ENCODE results near the gene KRT6A.

KRT6A gene

DNA sequence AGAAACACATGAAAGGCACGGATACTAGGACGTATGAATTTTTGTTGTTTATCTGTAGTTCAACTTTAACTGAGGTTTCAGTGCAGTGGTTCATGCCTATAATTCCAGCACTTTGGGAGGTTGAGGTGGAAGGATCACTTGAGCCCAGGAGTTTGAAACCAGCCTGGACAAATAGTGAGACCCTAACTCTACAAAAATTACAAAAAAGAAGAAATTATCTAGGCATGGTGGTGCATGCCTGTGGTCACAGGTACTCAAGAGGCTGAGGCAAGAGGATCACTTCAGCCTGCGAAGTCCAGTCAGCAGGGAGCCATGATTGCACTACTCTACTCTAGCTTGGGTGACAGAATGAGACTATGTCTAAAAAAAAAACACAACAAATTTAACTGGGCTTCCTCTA, 49.1 kb downstream of the KRT6A start:
- TF ChIP-seq YY1 (IDR thresholded peaks at IDR 0.05; ENCODE audit: low read depth) = no peak
- TF ChIP-seq, protein P1, sequence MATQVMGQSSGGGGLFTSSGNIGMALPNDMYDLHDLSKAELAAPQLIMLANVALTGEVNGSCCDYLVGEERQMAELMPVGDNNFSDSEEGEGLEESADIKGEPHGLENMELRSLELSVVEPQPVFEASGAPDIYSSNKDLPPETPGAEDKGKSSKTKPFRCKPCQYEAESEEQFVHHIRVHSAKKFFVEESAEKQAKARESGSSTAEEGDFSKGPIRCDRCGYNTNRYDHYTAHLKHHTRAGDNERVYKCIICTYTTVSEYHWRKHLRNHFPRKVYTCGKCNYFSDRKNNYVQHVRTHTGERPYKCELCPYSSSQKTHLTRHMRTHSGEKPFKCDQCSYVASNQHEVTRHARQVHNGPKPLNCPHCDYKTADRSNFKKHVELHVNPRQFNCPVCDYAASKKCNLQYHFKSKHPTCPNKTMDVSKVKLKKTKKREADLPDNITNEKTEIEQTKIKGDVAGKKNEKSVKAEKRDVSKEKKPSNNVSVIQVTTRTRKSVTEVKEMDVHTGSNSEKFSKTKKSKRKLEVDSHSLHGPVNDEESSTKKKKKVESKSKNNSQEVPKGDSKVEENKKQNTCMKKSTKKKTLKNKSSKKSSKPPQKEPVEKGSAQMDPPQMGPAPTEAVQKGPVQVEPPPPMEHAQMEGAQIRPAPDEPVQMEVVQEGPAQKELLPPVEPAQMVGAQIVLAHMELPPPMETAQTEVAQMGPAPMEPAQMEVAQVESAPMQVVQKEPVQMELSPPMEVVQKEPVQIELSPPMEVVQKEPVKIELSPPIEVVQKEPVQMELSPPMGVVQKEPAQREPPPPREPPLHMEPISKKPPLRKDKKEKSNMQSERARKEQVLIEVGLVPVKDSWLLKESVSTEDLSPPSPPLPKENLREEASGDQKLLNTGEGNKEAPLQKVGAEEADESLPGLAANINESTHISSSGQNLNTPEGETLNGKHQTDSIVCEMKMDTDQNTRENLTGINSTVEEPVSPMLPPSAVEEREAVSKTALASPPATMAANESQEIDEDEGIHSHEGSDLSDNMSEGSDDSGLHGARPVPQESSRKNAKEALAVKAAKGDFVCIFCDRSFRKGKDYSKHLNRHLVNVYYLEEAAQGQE (IDR thresholded peaks at IDR 0.05; ENCODE audit: low read depth) = no peak
- no peak for TF ChIP-seq EGR1 (IDR thresholded peaks at IDR 0.05)
- TF ChIP-seq, protein P2, sequence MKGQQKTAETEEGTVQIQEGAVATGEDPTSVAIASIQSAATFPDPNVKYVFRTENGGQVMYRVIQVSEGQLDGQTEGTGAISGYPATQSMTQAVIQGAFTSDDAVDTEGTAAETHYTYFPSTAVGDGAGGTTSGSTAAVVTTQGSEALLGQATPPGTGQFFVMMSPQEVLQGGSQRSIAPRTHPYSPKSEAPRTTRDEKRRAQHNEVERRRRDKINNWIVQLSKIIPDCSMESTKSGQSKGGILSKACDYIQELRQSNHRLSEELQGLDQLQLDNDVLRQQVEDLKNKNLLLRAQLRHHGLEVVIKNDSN (IDR thresholded peaks at IDR 0.05) = no peak
- TF ChIP-seq ZBTB7A (IDR thresholded peaks at IDR 0.05; ENCODE audit: low read depth) = no peak
- TF ChIP-seq CEBPB (IDR thresholded peaks at IDR 0.05) = no peak
- no peak for TF ChIP-seq RAD21 (IDR thresholded peaks at IDR 0.05; ENCODE audit: low read depth)
- no peak for TF ChIP-seq TAF1 (IDR thresholded peaks at IDR 0.05; ENCODE audit: low read depth)
- TF ChIP-seq CREB1 (IDR thresholded peaks at IDR 0.05; ENCODE audit: low read depth) = no peak
- TF ChIP-seq TEAD4 (IDR thresholded peaks at IDR 0.05) = no peak
- TF ChIP-seq FOXM1 (IDR thresholded peaks at IDR 0.05; ENCODE audit: borderline replicate concordance, low read depth) = no peak
- no peak for TF ChIP-seq TCF12 (IDR thresholded peaks at IDR 0.05; ENCODE audit: low read depth)
- no peak for TF ChIP-seq EP300 (IDR thresholded peaks at IDR 0.05; ENCODE audit: borderline replicate concordance)
- TF ChIP-seq NFIC (IDR thresholded peaks at IDR 0.05) = no peak
- TF ChIP-seq, protein P3, sequence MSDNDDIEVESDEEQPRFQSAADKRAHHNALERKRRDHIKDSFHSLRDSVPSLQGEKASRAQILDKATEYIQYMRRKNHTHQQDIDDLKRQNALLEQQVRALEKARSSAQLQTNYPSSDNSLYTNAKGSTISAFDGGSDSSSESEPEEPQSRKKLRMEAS (IDR thresholded peaks at IDR 0.05) = no peak

DNA sequence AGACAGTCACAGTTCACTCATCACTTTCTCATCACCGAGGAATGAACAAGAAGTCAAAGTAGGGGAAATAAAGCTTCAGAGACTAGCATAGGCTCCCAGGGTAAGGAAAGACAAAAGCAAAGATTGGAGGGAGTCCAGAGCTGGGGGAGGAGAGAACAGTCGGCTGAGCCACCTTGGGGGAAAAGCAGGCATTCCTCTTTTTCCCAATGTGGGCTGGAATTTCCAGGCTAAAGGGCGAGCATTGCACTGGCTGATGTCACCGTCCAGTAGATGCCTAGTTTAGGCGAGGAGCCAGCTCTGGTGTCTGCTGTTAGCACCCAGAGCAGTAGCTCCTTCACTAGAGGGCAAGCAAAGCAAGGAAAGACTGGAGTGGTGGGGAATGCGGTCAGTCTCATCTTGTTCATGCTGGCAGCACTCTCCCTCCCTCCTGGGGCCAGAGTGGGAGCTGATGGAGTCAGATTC, 50.4 kb downstream of the KRT6A start:
- no peak for TF ChIP-seq ZBTB7A (IDR thresholded peaks at IDR 0.05; ENCODE audit: low read depth)
- no peak for TF ChIP-seq EGR1 (IDR thresholded peaks at IDR 0.05)
- TF ChIP-seq, protein P2 (IDR thresholded peaks at IDR 0.05) = no peak
- no peak for TF ChIP-seq FOXM1 (IDR thresholded peaks at IDR 0.05; ENCODE audit: borderline replicate concordance, low read depth)
- TF ChIP-seq TEAD4 (IDR thresholded peaks at IDR 0.05) = peak; percentile 71
- no peak for TF ChIP-seq TAF1 (IDR thresholded peaks at IDR 0.05; ENCODE audit: low read depth)
- TF ChIP-seq, protein P1 (IDR thresholded peaks at IDR 0.05; ENCODE audit: low read depth) = no peak
- no peak for TF ChIP-seq YY1 (IDR thresholded peaks at IDR 0.05; ENCODE audit: low read depth)
- no peak for TF ChIP-seq CREB1 (IDR thresholded peaks at IDR 0.05; ENCODE audit: low read depth)
- TF ChIP-seq NFIC (IDR thresholded peaks at IDR 0.05) = peak; percentile 68; the same call in 1 of the 2 replicates
- TF ChIP-seq RAD21 (IDR thresholded peaks at IDR 0.05; ENCODE audit: low read depth) = peak; percentile 75
- TF ChIP-seq TCF12 (IDR thresholded peaks at IDR 0.05; ENCODE audit: low read depth) = no peak
- TF ChIP-seq CEBPB (IDR thresholded peaks at IDR 0.05) = no peak
- TF ChIP-seq, protein P3 (IDR thresholded peaks at IDR 0.05) = no peak
- TF ChIP-seq EP300 (IDR thresholded peaks at IDR 0.05; ENCODE audit: borderline replicate concordance) = no peak

DNA sequence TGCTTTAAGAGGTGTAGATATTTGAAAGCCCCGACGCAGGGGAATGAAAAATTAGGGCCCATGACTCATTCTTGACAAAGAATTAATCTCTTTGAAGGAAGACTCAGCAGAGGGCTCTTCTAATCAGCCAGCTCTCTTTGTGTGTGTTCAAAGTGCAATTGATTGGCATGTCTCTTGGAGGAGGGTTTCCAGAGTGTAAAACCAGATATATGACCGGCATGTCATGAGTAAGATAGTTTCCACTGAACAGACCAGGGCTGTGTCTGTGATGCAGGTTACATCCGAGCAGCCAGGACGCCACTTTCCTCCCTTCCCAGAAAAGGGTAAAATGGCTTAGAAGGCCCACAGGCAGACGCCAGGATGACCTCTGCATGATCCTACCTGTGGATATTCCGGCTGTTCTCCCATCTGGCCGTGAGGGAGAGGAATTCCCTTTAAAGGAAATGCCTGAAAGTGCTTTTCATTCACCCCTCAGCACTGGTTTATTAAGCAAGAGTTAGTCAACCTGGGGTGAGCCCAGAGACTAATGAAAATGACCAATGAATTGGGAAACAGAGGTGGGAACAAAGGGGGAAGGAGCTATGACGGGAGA, 51.6 kb downstream of the KRT6A start:
- TF ChIP-seq RAD21 (IDR thresholded peaks at IDR 0.05; ENCODE audit: low read depth) = no peak
- TF ChIP-seq YY1 (IDR thresholded peaks at IDR 0.05; ENCODE audit: low read depth) = no peak
- TF ChIP-seq, protein P3 (IDR thresholded peaks at IDR 0.05) = no peak
- no peak for TF ChIP-seq TEAD4 (IDR thresholded peaks at IDR 0.05)
- TF ChIP-seq CREB1 (IDR thresholded peaks at IDR 0.05; ENCODE audit: low read depth) = no peak
- no peak for TF ChIP-seq EGR1 (IDR thresholded peaks at IDR 0.05)
- TF ChIP-seq, protein P1 (IDR thresholded peaks at IDR 0.05; ENCODE audit: low read depth) = no peak
- TF ChIP-seq ZBTB7A (IDR thresholded peaks at IDR 0.05; ENCODE audit: low read depth) = no peak
- no peak for TF ChIP-seq TAF1 (IDR thresholded peaks at IDR 0.05; ENCODE audit: low read depth)
- no peak for TF ChIP-seq NFIC (IDR thresholded peaks at IDR 0.05)
- no peak for TF ChIP-seq CEBPB (IDR thresholded peaks at IDR 0.05)
- TF ChIP-seq, protein P2 (IDR thresholded peaks at IDR 0.05) = no peak
- no peak for TF ChIP-seq FOXM1 (IDR thresholded peaks at IDR 0.05; ENCODE audit: borderline replicate concordance, low read depth)
- no peak for TF ChIP-seq EP300 (IDR thresholded peaks at IDR 0.05; ENCODE audit: borderline replicate concordance)
- no peak for TF ChIP-seq TCF12 (IDR thresholded peaks at IDR 0.05; ENCODE audit: low read depth)
